ENCODE results near the gene ARSG. TPM values are rescaled to one million over a fixed set of nuclear protein-coding genes. Genes with fewer than 3 reads are reported as not detected.

The ARSG gene
- total RNA-seq, 1 donor from 2014 or later: 6.2 TPM

- Mint-ChIP-seq H3K4me3 (no peak overlapping the region), H3K36me3 (ENCODE audit: low read depth) (no peaks in the 10 kb centered on the region), H3K4me1 (peaks cover 26% of the 10 kb centered on the region), H3K27ac (ENCODE audit: unreplicated experiment) (no peak overlapping the region), H3K27me3 (ENCODE audit: low read depth) (no peaks in the 10 kb centered on the region), H3K9me3 (no peaks in the 10 kb centered on the region)
- TF ChIP-seq CTCF (conservative IDR thresholded peaks at IDR 0.05): no peak
- DNase-seq (ENCODE audit: low read depth, low spot score): no peak
These were observed 32.8 kb downstream of the ARSG start for GRCh38 chr17:68324114-68324513.

DNA sequence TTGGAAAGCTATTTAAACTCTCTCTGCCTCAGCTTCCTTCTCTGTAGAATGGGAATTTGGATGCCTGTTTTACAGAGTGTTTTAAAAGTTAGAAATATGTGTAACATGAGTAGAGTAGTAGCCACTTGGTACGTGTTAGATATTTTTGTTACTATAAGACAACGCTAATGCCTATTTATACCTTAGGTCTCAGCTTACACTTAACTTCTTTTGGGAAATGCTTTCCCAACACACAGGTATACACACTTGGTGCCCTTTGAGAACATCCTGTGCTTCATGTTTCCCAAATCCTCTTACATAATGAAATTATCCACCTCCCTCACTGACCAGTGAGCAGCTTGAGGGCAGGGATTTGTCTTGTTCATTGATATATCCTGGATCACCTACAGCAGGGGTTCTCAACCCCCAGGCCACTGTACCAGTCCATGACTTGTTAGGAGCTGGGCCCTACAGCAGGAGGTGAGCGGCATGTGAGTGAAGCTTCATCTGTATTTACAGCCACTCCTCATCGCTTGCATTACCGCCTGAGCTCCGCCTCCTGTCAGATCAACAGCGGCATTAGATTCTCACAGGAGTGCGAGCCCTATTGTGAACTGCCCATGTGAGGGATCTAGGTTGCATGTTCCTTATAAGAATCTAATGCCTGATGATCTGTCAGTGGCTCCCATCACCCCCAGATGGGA, 33.5 kb downstream of the ARSG start:
- Mint-ChIP-seq H3K36me3 (ENCODE audit: low read depth) (peaks cover 3% of the 10 kb centered on the region), H3K4me1 (peaks cover 19% of the 10 kb centered on the region), H3K27ac (ENCODE audit: unreplicated experiment) (no peak overlapping the region), H3K9me3 (no peaks in the 10 kb centered on the region), H3K27me3 (ENCODE audit: low read depth) (no peaks in the 10 kb centered on the region), H3K4me3 (no peak overlapping the region)
- DNase-seq (ENCODE audit: low read depth, low spot score): no peak
- no peak for TF ChIP-seq CTCF (conservative IDR thresholded peaks at IDR 0.05)

GRCh38 chr17:68325961-68326360, 34.7 kb downstream of the ARSG start:
- no peak overlapping the region for H3K4me3 Mint-ChIP-seq
- H3K36me3 Mint-ChIP-seq (ENCODE audit: low read depth): peaks cover 7% of the 10 kb centered on the region
- H3K4me1 Mint-ChIP-seq: peaks cover 7% of the 10 kb centered on the region
- H3K27ac Mint-ChIP-seq (ENCODE audit: unreplicated experiment): no peak overlapping the region
- DNase-seq (ENCODE audit: low read depth, low spot score): no peak
- no peaks in the 10 kb centered on the region for H3K27me3 Mint-ChIP-seq (ENCODE audit: low read depth)
- no peak for TF ChIP-seq CTCF (conservative IDR thresholded peaks at IDR 0.05)
- H3K9me3 Mint-ChIP-seq: peaks cover 3% of the 10 kb centered on the region

- Mint-ChIP-seq H3K27ac (ENCODE audit: unreplicated experiment) (no peak overlapping the region), H3K4me1 (peaks cover 4% of the 10 kb centered on the region), H3K36me3 (ENCODE audit: low read depth) (peaks cover 9% of the 10 kb centered on the region), H3K27me3 (ENCODE audit: low read depth) (no peaks in the 10 kb centered on the region), H3K4me3 (no peak overlapping the region), H3K9me3 (peaks cover 5% of the 10 kb centered on the region)
- DNase-seq (ENCODE audit: low read depth, low spot score): no peak
- TF ChIP-seq CTCF (conservative IDR thresholded peaks at IDR 0.05): no peak
These were observed 35.4 kb downstream of the ARSG start for GRCh38 chr17:68326681-68327080.

GRCh38 chr17:68327823-68328557, 36.7 kb downstream of the ARSG start:
- H3K36me3 Mint-ChIP-seq (ENCODE audit: low read depth): peaks cover 11% of the 10 kb centered on the region
- no peak overlapping the region for H3K4me3 Mint-ChIP-seq

More at GRCh38 chr17:68327823-68328557, 36.7 kb downstream of the ARSG start:
- DNase-seq (ENCODE audit: low read depth, low spot score): no peak
- no peaks in the 10 kb centered on the region for H3K4me1 Mint-ChIP-seq
- peaks cover 11% of the 10 kb centered on the region for H3K9me3 Mint-ChIP-seq
- H3K27ac Mint-ChIP-seq (ENCODE audit: unreplicated experiment): no peak overlapping the region
- no peak for TF ChIP-seq CTCF (conservative IDR thresholded peaks at IDR 0.05)
- H3K27me3 Mint-ChIP-seq (ENCODE audit: low read depth): no peaks in the 10 kb centered on the region

Data from neural crest cell (in vitro differentiated cells).